ENCODE data around the gene PLN.

PLN gene

GRCh38 chr6:118584911-118585310, 36.8 kb downstream of the PLN start:
- Histone ChIP-seq H3K9me3 (ENCODE audit: insufficient read depth, low read depth, low read length) (no peaks in the 10 kb centered on the region; the same call in 1 of the 2 replicates), H3K9ac (ENCODE audit: low read depth, low read length) (no peak overlapping the region), H3K27ac (ENCODE audit: low read length) (no peak overlapping the region), H3K4me3 (ENCODE audit: low read length) (no peak overlapping the region), H3K27me3 (ENCODE audit: insufficient read depth, low read length) (no peaks in the 10 kb centered on the region), H3K36me3 (ENCODE audit: insufficient read depth, low read depth, low read length) (no peaks in the 10 kb centered on the region), H3K4me1 (ENCODE audit: insufficient read depth, low read length) (peaks cover 5% of the 10 kb centered on the region)

GRCh38 chr6:118586746-118587485, 38.8 kb downstream of the PLN start:
- Histone ChIP-seq H3K27me3 (ENCODE audit: insufficient read depth, low read length) (no peaks in the 10 kb centered on the region), H3K9ac (ENCODE audit: low read depth, low read length) (no peak overlapping the region), H3K9me3 (ENCODE audit: insufficient read depth, low read depth, low read length) (no peaks in the 10 kb centered on the region), H3K27ac (ENCODE audit: low read length) (no peak overlapping the region), H3K4me3 (ENCODE audit: low read length) (no peak overlapping the region), H3K36me3 (ENCODE audit: insufficient read depth, low read depth, low read length) (no peaks in the 10 kb centered on the region), H3K4me1 (ENCODE audit: insufficient read depth, low read length) (peaks cover 11% of the 10 kb centered on the region)

DNA sequence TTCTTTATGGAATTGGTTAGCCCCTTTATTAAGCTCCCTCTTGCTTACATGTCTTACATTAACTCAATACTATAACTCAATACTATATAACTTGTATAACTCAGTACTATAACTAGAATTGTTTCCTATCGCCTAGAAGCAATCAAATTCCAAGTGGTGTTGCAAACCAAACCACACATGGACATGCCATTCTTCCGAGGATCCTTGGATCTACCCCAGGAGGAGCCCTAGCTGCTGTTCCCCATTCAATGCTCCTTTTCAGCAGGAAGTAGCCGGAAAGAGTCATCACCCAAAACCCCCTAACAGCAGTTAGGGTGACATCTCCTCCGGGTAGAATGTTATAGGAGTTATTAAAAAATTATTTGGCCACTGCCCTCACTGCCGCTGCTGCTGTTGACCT, 40.5 kb downstream of the PLN start:
- Histone ChIP-seq H3K27me3 (ENCODE audit: insufficient read depth, low read length) (no peaks in the 10 kb centered on the region), H3K27ac (ENCODE audit: low read length) (no peak overlapping the region), H3K36me3 (ENCODE audit: insufficient read depth, low read depth, low read length) (no peaks in the 10 kb centered on the region)

DNA sequence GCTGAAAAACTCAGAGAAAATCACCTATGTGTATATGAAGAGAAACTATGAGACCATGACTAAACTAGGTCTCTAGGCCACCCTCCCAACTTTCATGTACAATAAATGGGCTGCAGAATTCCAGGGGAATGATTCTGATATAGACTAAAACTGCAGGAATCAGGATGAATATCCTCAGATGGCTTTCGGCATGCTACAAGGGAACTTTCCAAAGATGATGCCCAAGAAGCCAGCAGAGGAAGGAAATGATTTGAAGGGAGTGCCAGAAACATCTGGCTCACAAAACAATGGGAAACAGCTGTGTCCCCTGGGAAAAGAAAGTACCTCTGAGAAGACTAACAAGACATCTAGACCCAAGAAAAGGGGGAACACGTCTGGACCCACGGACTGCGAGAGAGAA, 41.1 kb downstream of the PLN start:
- no peak overlapping the region for H3K9ac ChIP-seq (ENCODE audit: low read depth, low read length)
- H3K36me3 ChIP-seq (ENCODE audit: insufficient read depth, low read depth, low read length), result no peaks in the 10 kb centered on the region
- H3K27me3 ChIP-seq (ENCODE audit: insufficient read depth, low read length), result no peaks in the 10 kb centered on the region
- H3K9me3 ChIP-seq (ENCODE audit: insufficient read depth, low read depth, low read length), result no peaks in the 10 kb centered on the region
- peaks cover 11% of the 10 kb centered on the region for H3K4me1 ChIP-seq (ENCODE audit: insufficient read depth, low read length)
- no peak overlapping the region for H3K4me3 ChIP-seq (ENCODE audit: low read length)
- no peak overlapping the region for H3K27ac ChIP-seq (ENCODE audit: low read length)

More for the DNA sequence above, 40.5 kb downstream of the PLN start:
- Histone ChIP-seq H3K9me3 (ENCODE audit: insufficient read depth, low read depth, low read length) (no peaks in the 10 kb centered on the region), H3K4me3 (ENCODE audit: low read length) (no peak overlapping the region), H3K9ac (ENCODE audit: low read depth, low read length) (no peak overlapping the region), H3K4me1 (ENCODE audit: insufficient read depth, low read length) (peaks cover 11% of the 10 kb centered on the region)

DNA sequence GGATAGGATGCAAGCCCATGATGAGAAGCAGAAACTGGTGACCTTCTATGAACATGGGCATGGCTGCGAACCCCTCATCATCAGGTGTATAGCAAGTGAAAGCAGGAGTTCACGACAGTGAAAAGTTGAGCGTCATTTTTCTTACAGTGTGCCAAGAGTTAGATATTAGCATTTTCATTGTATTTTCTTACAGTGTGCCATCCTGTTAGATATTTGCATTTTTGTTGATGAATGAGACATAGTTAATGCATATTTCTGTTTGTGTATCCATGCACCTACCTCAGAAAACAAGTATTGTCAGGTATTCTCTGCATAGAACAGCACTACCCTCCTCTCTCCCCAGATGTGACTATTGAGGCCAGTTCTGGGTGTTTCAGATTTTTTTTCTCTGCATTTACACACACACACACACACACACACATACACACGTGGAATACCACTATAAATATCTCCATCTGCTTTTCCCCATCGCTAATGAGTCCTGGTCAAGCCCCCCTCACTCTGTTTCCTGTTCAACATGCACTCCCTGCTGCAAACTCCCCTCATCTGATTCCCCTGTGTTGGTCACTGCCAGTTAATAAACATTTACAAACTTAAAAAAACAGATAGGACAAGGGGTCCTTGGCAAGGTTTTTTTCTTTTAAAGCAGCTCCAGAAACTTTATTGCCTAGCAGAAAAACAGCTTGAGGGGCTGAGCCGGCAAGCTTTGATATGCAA, 41.7 kb downstream of the PLN start:
- no peaks in the 10 kb centered on the region for H3K27me3 ChIP-seq (ENCODE audit: insufficient read depth, low read length)
- H3K9me3 ChIP-seq (ENCODE audit: insufficient read depth, low read depth, low read length), result no peaks in the 10 kb centered on the region
- no peak overlapping the region for H3K27ac ChIP-seq (ENCODE audit: low read length)
- H3K36me3 ChIP-seq (ENCODE audit: insufficient read depth, low read depth, low read length), result no peaks in the 10 kb centered on the region
- H3K9ac ChIP-seq (ENCODE audit: low read depth, low read length), result no peak overlapping the region
- H3K4me1 ChIP-seq (ENCODE audit: insufficient read depth, low read length), result peaks cover 11% of the 10 kb centered on the region
- no peak overlapping the region for H3K4me3 ChIP-seq (ENCODE audit: low read length)

- H3K27ac ChIP-seq (ENCODE audit: low read length), result no peak overlapping the region
Observed at GRCh38 chr6:118591897-118592296, 43.8 kb downstream of the PLN start.

GRCh38 chr6:118594877-118595276, 46.8 kb downstream of the PLN start:
- Histone ChIP-seq H3K27me3 (ENCODE audit: insufficient read depth, low read length) (no peaks in the 10 kb centered on the region), H3K9ac (ENCODE audit: low read depth, low read length) (no peak overlapping the region), H3K27ac (ENCODE audit: low read length) (no peak overlapping the region), H3K9me3 (ENCODE audit: insufficient read depth, low read depth, low read length) (no peaks in the 10 kb centered on the region), H3K36me3 (ENCODE audit: insufficient read depth, low read depth, low read length) (no peaks in the 10 kb centered on the region), H3K4me1 (ENCODE audit: insufficient read depth, low read length) (peaks cover 6% of the 10 kb centered on the region), H3K4me3 (ENCODE audit: low read length) (no peak overlapping the region)

More at GRCh38 chr6:118591897-118592296, 43.8 kb downstream of the PLN start:
- H3K9ac ChIP-seq (ENCODE audit: low read depth, low read length), result no peak overlapping the region
- H3K9me3 ChIP-seq (ENCODE audit: insufficient read depth, low read depth, low read length), result no peaks in the 10 kb centered on the region
- H3K4me1 ChIP-seq (ENCODE audit: insufficient read depth, low read length), result peaks cover 11% of the 10 kb centered on the region
- H3K27me3 ChIP-seq (ENCODE audit: insufficient read depth, low read length), result no peaks in the 10 kb centered on the region
- no peak overlapping the region for H3K4me3 ChIP-seq (ENCODE audit: low read length)
- H3K36me3 ChIP-seq (ENCODE audit: insufficient read depth, low read depth, low read length), result no peaks in the 10 kb centered on the region

DNA sequence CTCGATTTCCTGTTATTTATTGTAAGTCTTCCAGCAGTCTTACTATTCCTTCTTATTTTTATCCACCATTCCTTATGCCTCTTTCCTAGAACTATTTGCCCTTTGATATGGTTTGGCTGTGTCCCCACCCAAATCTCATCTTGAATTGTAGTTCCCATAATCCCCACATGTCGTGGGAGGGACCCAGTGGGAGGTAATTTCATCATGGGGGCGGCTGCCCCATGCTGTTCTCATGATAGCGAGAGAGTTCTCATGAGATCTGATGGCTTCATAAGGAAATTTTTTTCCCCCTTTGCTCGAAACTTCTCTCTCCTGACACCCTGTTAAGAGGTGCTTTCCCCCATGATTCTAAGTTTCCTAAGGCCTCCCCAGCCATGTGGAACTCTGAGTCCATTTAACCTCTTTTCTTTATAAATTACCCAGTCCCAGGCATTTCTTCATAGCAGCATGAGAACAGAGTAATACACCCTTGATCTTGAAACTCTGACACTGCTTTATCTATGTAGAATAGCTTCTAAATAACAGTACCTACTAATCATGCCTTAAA, 48.8 kb downstream of the PLN start:
- Histone ChIP-seq H3K4me3 (ENCODE audit: low read length) (no peak overlapping the region), H3K9me3 (ENCODE audit: insufficient read depth, low read depth, low read length) (no peaks in the 10 kb centered on the region)

DNA sequence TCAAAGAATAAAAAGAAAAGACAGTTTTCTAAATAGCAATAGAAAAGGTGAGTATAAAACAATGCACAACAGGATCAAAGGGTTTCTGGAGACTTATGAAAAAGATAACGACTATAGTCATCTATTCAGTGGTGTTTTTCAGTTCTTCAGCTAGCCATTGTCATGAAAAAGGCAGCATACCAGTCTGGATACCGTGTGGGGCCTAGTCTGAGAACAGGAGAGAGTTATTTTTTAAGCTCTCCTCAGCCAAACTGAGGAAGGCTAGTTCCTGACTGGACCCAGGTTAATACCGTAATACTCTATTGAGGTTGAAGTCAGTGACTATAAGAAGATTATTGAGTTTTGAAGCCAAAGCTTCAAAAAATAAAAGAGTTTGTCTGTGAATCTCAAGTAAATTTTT, 49.5 kb downstream of the PLN start:
- no peaks in the 10 kb centered on the region for H3K36me3 ChIP-seq (ENCODE audit: insufficient read depth, low read depth, low read length)
- no peaks in the 10 kb centered on the region for H3K27me3 ChIP-seq (ENCODE audit: insufficient read depth, low read length)
- no peaks in the 10 kb centered on the region; the same call in 1 of the 2 replicates for H3K4me1 ChIP-seq (ENCODE audit: insufficient read depth, low read length)
- H3K9ac ChIP-seq (ENCODE audit: low read depth, low read length), result no peak overlapping the region
- no peak overlapping the region for H3K27ac ChIP-seq (ENCODE audit: low read length)
- H3K4me3 ChIP-seq (ENCODE audit: low read length), result no peak overlapping the region
- H3K9me3 ChIP-seq (ENCODE audit: insufficient read depth, low read depth, low read length), result peaks cover 4% of the 10 kb centered on the region; the same call in 1 of the 2 replicates

More for the DNA sequence above, 48.8 kb downstream of the PLN start:
- no peaks in the 10 kb centered on the region for H3K27me3 ChIP-seq (ENCODE audit: insufficient read depth, low read length)
- no peak overlapping the region for H3K27ac ChIP-seq (ENCODE audit: low read length)
- H3K9ac ChIP-seq (ENCODE audit: low read depth, low read length), result no peak overlapping the region
- H3K4me1 ChIP-seq (ENCODE audit: insufficient read depth, low read length), result no peaks in the 10 kb centered on the region; the same call in 1 of the 2 replicates
- no peaks in the 10 kb centered on the region for H3K36me3 ChIP-seq (ENCODE audit: insufficient read depth, low read depth, low read length)

- no peak overlapping the region for H3K9ac ChIP-seq (ENCODE audit: low read depth, low read length)
- peaks cover 10% of the 10 kb centered on the region; the same call in 1 of the 2 replicates for H3K9me3 ChIP-seq (ENCODE audit: insufficient read depth, low read depth, low read length)
Observed at GRCh38 chr6:118598324-118598723, 50.2 kb downstream of the PLN start.

GRCh38 chr6:118602300-118602699, 54.2 kb downstream of the PLN start:
- H3K4me3 ChIP-seq (ENCODE audit: low read length), result no peak overlapping the region
- peaks cover 16% of the 10 kb centered on the region; the same call in 1 of the 2 replicates for H3K9me3 ChIP-seq (ENCODE audit: insufficient read depth, low read depth, low read length)
- H3K4me1 ChIP-seq (ENCODE audit: insufficient read depth, low read length), result no peaks in the 10 kb centered on the region; the same call in 1 of the 2 replicates
- H3K9ac ChIP-seq (ENCODE audit: low read depth, low read length), result no peak overlapping the region
- H3K27ac ChIP-seq (ENCODE audit: low read length), result no peak overlapping the region
- H3K36me3 ChIP-seq (ENCODE audit: insufficient read depth, low read depth, low read length), result no peaks in the 10 kb centered on the region
- no peaks in the 10 kb centered on the region for H3K27me3 ChIP-seq (ENCODE audit: insufficient read depth, low read length)

More at GRCh38 chr6:118598324-118598723, 50.2 kb downstream of the PLN start:
- Histone ChIP-seq H3K27ac (ENCODE audit: low read length) (no peak overlapping the region), H3K4me1 (ENCODE audit: insufficient read depth, low read length) (no peaks in the 10 kb centered on the region; the same call in 1 of the 2 replicates), H3K36me3 (ENCODE audit: insufficient read depth, low read depth, low read length) (no peaks in the 10 kb centered on the region), H3K4me3 (ENCODE audit: low read length) (no peak overlapping the region), H3K27me3 (ENCODE audit: insufficient read depth, low read length) (no peaks in the 10 kb centered on the region)

All from iPS-20b (cell line).